IMR-90 (cell line): ENCODE measurements around the gene AOPEP. TPM values are rescaled to one million over a fixed set of nuclear protein-coding genes. Genes with fewer than 3 reads are reported as not detected.

Experiments used
- ATAC-seq: fragments of 200-7000 bp; cut with Tn5 transposase; 2 replicates; pipeline ENCODE4 v1.9.1; 2020; ENCODE audit warnings: low read depth, mild to moderate bottlenecking, moderate library complexity
- BruUV-seq: library from RNA; stranded (reverse); fragments of 400-500 nt; replicated peaks from 2 replicates; lab custom pipeline; 2021; lab: Mats Ljungman, UMichigan
- CTCF ChIA-PET: fragments of 300-600 bp; formaldehyde crosslinking; extraction: SDS; loops from one replicate; lab custom pipeline; 2021; ENCODE audit warnings: antibody characterized with exemption; lab: Yijun Ruan, JAX
- POLR2A ChIA-PET: fragments of 300-600 bp; sonication (Branson Sonifier 250); formaldehyde crosslinking; loops from one replicate; lab custom pipeline; 2022; ENCODE audit warnings: antibody characterized with exemption; ENCODE audit not compliant: unreplicated experiment; lab: Charles Lee
- DNase-seq: peaks from one replicate; pipeline ENCODE4 v3.0.0; 2013
- H2AFZ ChIP-seq: replicated peaks from 2 replicates; pipeline ENCODE3; 2013; ENCODE audit warnings: low read length, mild to moderate bottlenecking; ENCODE audit not compliant: poor library complexity
- H2AK5ac ChIP-seq: 2 replicates; pipeline ENCODE4 v1.6.1; 2013; ENCODE audit warnings: low read depth, low read length, inconsistent platforms
- H2AK9ac ChIP-seq: replicated peaks from 2 replicates; pipeline ENCODE3; 2013; ENCODE audit warnings: mild to moderate bottlenecking, low read depth, low read length, moderate library complexity; ENCODE audit not compliant: poor library complexity
- H2BK120ac ChIP-seq: 2 replicates; pipeline ENCODE4 v1.6.1; 2013; ENCODE audit warnings: low read depth, low read length, inconsistent platforms
- H2BK15ac ChIP-seq: 3 replicates; pipeline ENCODE4 v1.6.1; 2013; ENCODE audit warnings: low read depth, low read length, inconsistent platforms
- H2BK20ac ChIP-seq: 2 replicates; pipeline ENCODE4 v1.6.1; 2013; ENCODE audit warnings: low read depth, mild to moderate bottlenecking, inconsistent platforms, low read length, moderate library complexity
- H2BK5ac ChIP-seq: 2 replicates; pipeline ENCODE4 v1.6.1; 2013; ENCODE audit warnings: mild to moderate bottlenecking, low read depth, low read length, inconsistent platforms; ENCODE audit not compliant: poor library complexity, severe bottlenecking
- H3K14ac ChIP-seq: replicated peaks from 2 replicates; pipeline ENCODE4 v1.6.1; 2013; ENCODE audit warnings: low read depth, low read length, inconsistent platforms
- H3K18ac ChIP-seq: 2 replicates; pipeline ENCODE4 v1.6.1; 2013; ENCODE audit warnings: low read depth, low read length, control low read depth
- H3K23ac ChIP-seq: 2 replicates; pipeline ENCODE4 v1.6.1; 2013; ENCODE audit warnings: low read depth, low read length, inconsistent platforms
- H3K27ac ChIP-seq: 2 replicates; pipeline ENCODE4 v1.5.1; 2013; ENCODE audit warnings: mild to moderate bottlenecking, control low read depth, low read length; ENCODE audit not compliant: insufficient read depth
- H3K27me3 ChIP-seq: 2 replicates; pipeline ENCODE4 v1.6.1; 2013; ENCODE audit warnings: low read length; ENCODE audit not compliant: control insufficient read depth, insufficient read depth
- H3K36me3 ChIP-seq: 2 replicates; pipeline ENCODE4 v1.6.1; 2013; ENCODE audit warnings: low read length, mixed read lengths; ENCODE audit not compliant: control insufficient read depth, insufficient read depth
- H3K4ac ChIP-seq: 2 replicates; pipeline ENCODE4 v1.6.1; 2013; ENCODE audit warnings: low read depth, low read length, inconsistent platforms
- H3K4me1 ChIP-seq: 2 replicates; pipeline ENCODE4 v1.6.1; 2013; ENCODE audit warnings: low read length, mixed read lengths; ENCODE audit not compliant: control insufficient read depth, insufficient read depth
- H3K4me2 ChIP-seq: 2 replicates; pipeline ENCODE4 v1.6.1; 2013; ENCODE audit warnings: low read depth, mild to moderate bottlenecking, control low read depth, low read length, moderate library complexity
- H3K4me3 ChIP-seq: 2 replicates; pipeline ENCODE4 v1.5.1; 2013; ENCODE audit warnings: low read depth, mild to moderate bottlenecking, control low read depth, low read length, moderate library complexity; ENCODE audit not compliant: insufficient read depth
- H3K56ac ChIP-seq: 2 replicates; pipeline ENCODE4 v1.6.1; 2013; ENCODE audit warnings: low read length, inconsistent platforms; ENCODE audit not compliant: insufficient read depth; ENCODE audit errors: extremely low read depth
- H3K79me1 ChIP-seq, 2 experiments: 2 replicates each; pipeline ENCODE4 v1.6.1; 2013; ENCODE audit warnings: low read length in 2 of 2, inconsistent platforms in 1 of 2, low read depth in 1 of 2
- H3K9ac ChIP-seq: 2 replicates; pipeline ENCODE4 v1.6.1; 2013; ENCODE audit warnings: low read depth, low read length, control low read depth
- H3K9me1 ChIP-seq: 2 replicates; pipeline ENCODE4 v1.6.1; 2013; ENCODE audit warnings: low read length, inconsistent platforms; ENCODE audit not compliant: insufficient read depth
- H3K9me3 ChIP-seq: 2 replicates; pipeline ENCODE4 v1.6.1; 2013; ENCODE audit warnings: low read length; ENCODE audit not compliant: control insufficient read depth, insufficient read depth
- H4K20me1 ChIP-seq: 2 replicates; pipeline ENCODE4 v1.6.1; 2013; ENCODE audit warnings: low read length, inconsistent platforms; ENCODE audit not compliant: insufficient read depth
- H4K5ac ChIP-seq: 2 replicates; pipeline ENCODE4 v1.6.1; 2013; ENCODE audit warnings: mild to moderate bottlenecking, low read depth, low read length, control low read depth
- H4K8ac ChIP-seq, 2 experiments: 2 replicates each; pipeline ENCODE4 v1.6.1; 2013; ENCODE audit warnings: low read depth in 2 of 2, low read length in 2 of 2, control low read depth in 1 of 2, inconsistent platforms in 1 of 2
- H4K91ac ChIP-seq: 2 replicates; pipeline ENCODE4 v1.6.1; 2013; ENCODE audit warnings: low read depth, low read length, inconsistent platforms; ENCODE audit not compliant: insufficient read depth
- MAZ ChIP-seq: IDR thresholded peaks from 2 replicates; pipeline ENCODE4 v1.6.1; 2012; ENCODE audit warnings: low read depth, mild to moderate bottlenecking, low read length, improper control_type of control experiment, moderate library complexity, borderline replicate concordance
- POLR2A ChIP-seq: IDR thresholded peaks from 2 replicates; pipeline ENCODE4 v1.6.1; 2012; ENCODE audit warnings: mild to moderate bottlenecking, low read depth, low read length
- RAD21 ChIP-seq: IDR thresholded peaks from 2 replicates; pipeline ENCODE4 v1.6.1; 2012; ENCODE audit warnings: low read length, improper control_type of control experiment
- WGBS, 2 experiments: methylation state at CpG; one replicate each; pipeline versions ENCODE4 v1.1.5 to v1.1.7; 2013; ENCODE audit warnings: missing lambda C conversion rate in 2 of 2; ENCODE audit not compliant: insufficient read length in 1 of 2; ENCODE audit errors: extremely low coverage in 2 of 2; 5-methylcytosine and 5-hydroxymethylcytosine counted together
- dilution Hi-C: fragments of 300-500 bp; cut with HindIII; formaldehyde crosslinking; loops from one replicate; pipeline ENCODE4 v1.14.3; 2018; ENCODE audit warnings: low sequenced_read_pairs; ENCODE audit not compliant: unreplicated experiment
- in situ Hi-C: fragments of 300-500 bp; cut with MboI; formaldehyde crosslinking; loops from 3 replicates; pipeline ENCODE4 v1.14.3; 2019; ENCODE audit warnings: low sequenced_read_pairs, inconsistent platforms, mixed read lengths
- intact Hi-C: fragments of 100-400 bp; cut with micrococcal nuclease; formaldehyde crosslinking; loops from 2 replicates; pipeline ENCODE4 v1.10.0; 2022
- polyA plus RNA-seq, 3 experiments: library from polyadenylated mRNA; depleted of rRNA; stranded (reverse); fragments of >200 nt; gene quantifications; 2 replicates each; pipeline ENCODE4 v1.2.3, GENCODE V29; 2012; ENCODE audit warnings: low replicate concordance in 1 of 3
- total RNA-seq: library from RNA; depleted of rRNA; stranded (reverse); fragments of >200 nt; gene quantifications from 2 replicates; pipeline ENCODE4 v1.2.3, GENCODE V29; 2012
- TF ChIP-seq, protein P1 (sequence below): fragments of 150-350 bp; IDR thresholded peaks from 2 replicates; pipeline ENCODE4 v1.6.1; 2016; ENCODE audit warnings: low read depth, mild to moderate bottlenecking, low read length, moderate library complexity, borderline replicate concordance
- TF ChIP-seq, protein P2 (sequence below): fragments of 150-350 bp; IDR thresholded peaks from 2 replicates; pipeline ENCODE4 v1.6.1; 2017; ENCODE audit warnings: mild to moderate bottlenecking, antibody characterized with exemption, low read length, low read depth

The AOPEP gene
- total and polyA plus RNA-seq, 2 of the 4 experiments (the other 2 are of a cell fraction): 34.9 to 38.7 TPM

DNA sequence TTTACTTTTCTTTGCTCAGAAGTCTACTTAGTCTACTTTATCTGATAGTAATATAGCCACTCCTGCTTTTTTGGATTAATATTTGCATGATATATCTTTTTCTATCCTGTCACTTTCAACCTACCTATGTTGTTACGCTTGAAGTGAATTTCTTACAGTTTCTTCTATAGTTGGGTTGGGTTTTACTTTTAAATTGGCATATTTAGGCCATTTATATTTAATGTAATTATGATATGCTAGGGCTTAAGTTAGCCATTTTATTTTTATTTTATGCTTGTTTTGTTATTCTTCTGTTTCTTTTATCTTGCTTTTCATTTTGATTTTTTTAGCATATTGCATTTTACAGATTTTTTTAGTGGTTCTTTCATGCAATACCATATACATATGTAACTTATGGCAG lies 164.7 kb downstream of the AOPEP start:
- dilution Hi-C loops (no loop called here), in situ Hi-C loops (no loop called here), intact Hi-C loops (no loop called here)
- no peak overlapping the region for H3K27ac ChIP-seq
- H3K56ac ChIP-seq: no peak overlapping the region
- no peak overlapping the region for H4K8ac ChIP-seq
- no peak overlapping the region for H3K14ac ChIP-seq
- no peak overlapping the region for H3K9ac ChIP-seq
- no peaks in the 10 kb centered on the region for H4K20me1 ChIP-seq
- H2AFZ ChIP-seq: no peak overlapping the region
- POLR2A ChIA-PET: no interaction called here
- 0 out of 4 replicates have a peak, but pooled peaks cover 4 to 7% of the 10 kb centered on the region in 2 experiments for H3K79me1 ChIP-seq
- no CpG with 5 or more reads among the region's 1 CpG for WGBS, 2 experiments
- DNase-seq (no peak), ATAC-seq (no peak)
- no peaks in the 10 kb centered on the region for H3K9me1 ChIP-seq
- no peak overlapping the region for H2BK15ac ChIP-seq
- H2AK9ac ChIP-seq: no peak overlapping the region
- no peak overlapping the region for H2BK5ac ChIP-seq
- CTCF ChIA-PET: no interaction called here
- H2BK20ac ChIP-seq: no peak overlapping the region
- peaks cover 4% of the 10 kb centered on the region for H3K4me1 ChIP-seq
- no peaks in the 10 kb centered on the region for H3K36me3 ChIP-seq
- no peaks in the 10 kb centered on the region for H3K27me3 ChIP-seq
- H4K91ac ChIP-seq: no peak overlapping the region
- no peak overlapping the region for H3K4me3 ChIP-seq
- no peak overlapping the region for H3K23ac ChIP-seq
- no peak overlapping the region for H2BK120ac ChIP-seq
- no peak overlapping the region for H3K18ac ChIP-seq
- H3K9me3 ChIP-seq: no peaks in the 10 kb centered on the region; the same call in 1 of the 2 replicates
- no peak overlapping the region for H3K4ac ChIP-seq
- H4K5ac ChIP-seq: no peak overlapping the region
- no peak overlapping the region for H2AK5ac ChIP-seq
- TF ChIP-seq POLR2A (no peak), MAZ (no peak), RAD21 (no peak)
- TF ChIP-seq, protein P1, sequence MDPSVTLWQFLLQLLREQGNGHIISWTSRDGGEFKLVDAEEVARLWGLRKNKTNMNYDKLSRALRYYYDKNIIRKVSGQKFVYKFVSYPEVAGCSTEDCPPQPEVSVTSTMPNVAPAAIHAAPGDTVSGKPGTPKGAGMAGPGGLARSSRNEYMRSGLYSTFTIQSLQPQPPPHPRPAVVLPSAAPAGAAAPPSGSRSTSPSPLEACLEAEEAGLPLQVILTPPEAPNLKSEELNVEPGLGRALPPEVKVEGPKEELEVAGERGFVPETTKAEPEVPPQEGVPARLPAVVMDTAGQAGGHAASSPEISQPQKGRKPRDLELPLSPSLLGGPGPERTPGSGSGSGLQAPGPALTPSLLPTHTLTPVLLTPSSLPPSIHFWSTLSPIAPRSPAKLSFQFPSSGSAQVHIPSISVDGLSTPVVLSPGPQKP: no peak
- TF ChIP-seq, protein P2, sequence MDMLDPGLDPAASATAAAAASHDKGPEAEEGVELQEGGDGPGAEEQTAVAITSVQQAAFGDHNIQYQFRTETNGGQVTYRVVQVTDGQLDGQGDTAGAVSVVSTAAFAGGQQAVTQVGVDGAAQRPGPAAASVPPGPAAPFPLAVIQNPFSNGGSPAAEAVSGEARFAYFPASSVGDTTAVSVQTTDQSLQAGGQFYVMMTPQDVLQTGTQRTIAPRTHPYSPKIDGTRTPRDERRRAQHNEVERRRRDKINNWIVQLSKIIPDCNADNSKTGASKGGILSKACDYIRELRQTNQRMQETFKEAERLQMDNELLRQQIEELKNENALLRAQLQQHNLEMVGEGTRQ: no peak
- no peak overlapping the region for H3K4me2 ChIP-seq
- BruUV-seq: no TSS peak
